Liver (tissue), 3 donors: ENCODE data around the gene PLA2G4D.

Experiments
- EGR1 ChIP-seq, 2 donors: IDR thresholded peaks; 2 replicates each; pipeline ENCODE4 v1.6.1; 2016 to 2018; ENCODE audit warnings: antibody characterized with exemption in 2 of 2, low read depth in 2 of 2
- GABPA ChIP-seq, 2 donors: IDR thresholded peaks in 1 of 2; conservative IDR thresholded peaks in 1 of 2; 2 replicates each; pipeline ENCODE4 v1.6.1; 2016; ENCODE audit warnings: antibody characterized with exemption in 2 of 2, mild to moderate bottlenecking in 1 of 2, moderate library complexity in 1 of 2
- JUND ChIP-seq, 2 donors: IDR thresholded peaks; 2 replicates each; pipeline ENCODE4 v1.6.1; 2016; ENCODE audit warnings: antibody characterized with exemption in 2 of 2
- RAD21 ChIP-seq, 2 donors: IDR thresholded peaks; 2 replicates each; pipeline ENCODE4 v1.6.1; 2016; ENCODE audit warnings: antibody characterized with exemption in 2 of 2, mild to moderate bottlenecking in 2 of 2
- RXRA ChIP-seq, 2 donors: IDR thresholded peaks; 2 replicates each; pipeline ENCODE4 v1.6.1; 2017 to 2018; ENCODE audit warnings: antibody characterized with exemption in 2 of 2, mild to moderate bottlenecking in 1 of 2
- TF ChIP-seq, protein P1 (sequence below): fragments of 150-350 bp; IDR thresholded peaks from 2 replicates; pipeline ENCODE4 v1.5.1; 2017; ENCODE audit warnings: improper control_type of control experiment, low read depth, low read length; ENCODE audit not compliant: missing input control
- TF ChIP-seq, protein P2 (sequence below): IDR thresholded peaks from 2 replicates; pipeline ENCODE4 v1.6.1; 2016; ENCODE audit warnings: antibody characterized with exemption
- TF ChIP-seq, protein P3 (sequence below): IDR thresholded peaks from 2 replicates; pipeline ENCODE4 v1.6.1; 2016; ENCODE audit warnings: antibody characterized with exemption
- donor health status: healthy.
- donor health status: healthy.

DNA sequence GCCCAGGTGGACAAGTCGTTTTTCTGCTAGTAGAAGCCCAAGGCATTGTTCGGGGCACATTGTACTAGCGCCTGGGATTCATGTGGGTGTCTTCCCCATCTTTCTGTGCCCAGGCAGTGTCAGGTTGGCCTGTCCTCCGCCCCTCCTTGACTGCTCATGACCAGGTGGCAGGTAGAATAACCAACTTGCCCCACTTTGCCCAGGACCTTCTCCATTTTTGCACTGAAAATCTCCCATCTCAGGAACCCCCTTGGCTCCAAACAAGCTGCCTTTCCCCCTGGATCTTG is 33.9 kb downstream of the PLA2G4D start:
- TF ChIP-seq, protein P1, sequence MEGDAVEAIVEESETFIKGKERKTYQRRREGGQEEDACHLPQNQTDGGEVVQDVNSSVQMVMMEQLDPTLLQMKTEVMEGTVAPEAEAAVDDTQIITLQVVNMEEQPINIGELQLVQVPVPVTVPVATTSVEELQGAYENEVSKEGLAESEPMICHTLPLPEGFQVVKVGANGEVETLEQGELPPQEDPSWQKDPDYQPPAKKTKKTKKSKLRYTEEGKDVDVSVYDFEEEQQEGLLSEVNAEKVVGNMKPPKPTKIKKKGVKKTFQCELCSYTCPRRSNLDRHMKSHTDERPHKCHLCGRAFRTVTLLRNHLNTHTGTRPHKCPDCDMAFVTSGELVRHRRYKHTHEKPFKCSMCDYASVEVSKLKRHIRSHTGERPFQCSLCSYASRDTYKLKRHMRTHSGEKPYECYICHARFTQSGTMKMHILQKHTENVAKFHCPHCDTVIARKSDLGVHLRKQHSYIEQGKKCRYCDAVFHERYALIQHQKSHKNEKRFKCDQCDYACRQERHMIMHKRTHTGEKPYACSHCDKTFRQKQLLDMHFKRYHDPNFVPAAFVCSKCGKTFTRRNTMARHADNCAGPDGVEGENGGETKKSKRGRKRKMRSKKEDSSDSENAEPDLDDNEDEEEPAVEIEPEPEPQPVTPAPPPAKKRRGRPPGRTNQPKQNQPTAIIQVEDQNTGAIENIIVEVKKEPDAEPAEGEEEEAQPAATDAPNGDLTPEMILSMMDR: no peak
- TF ChIP-seq EGR1 (IDR thresholded peaks at IDR 0.05; ENCODE audit: low read depth in 2 of 2) (no peak), RXRA (IDR thresholded peaks at IDR 0.05) (no peak), GABPA (IDR thresholded peaks at IDR 0.05 in 1 of 2, conservative IDR thresholded peaks at IDR 0.05 in 1 of 2) (no peak), RAD21 (IDR thresholded peaks at IDR 0.05) (no peak), JUND (IDR thresholded peaks at IDR 0.05) (no peak)
- TF ChIP-seq, protein P2, sequence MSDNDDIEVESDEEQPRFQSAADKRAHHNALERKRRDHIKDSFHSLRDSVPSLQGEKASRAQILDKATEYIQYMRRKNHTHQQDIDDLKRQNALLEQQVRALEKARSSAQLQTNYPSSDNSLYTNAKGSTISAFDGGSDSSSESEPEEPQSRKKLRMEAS: no peak
- TF ChIP-seq, protein P3, sequence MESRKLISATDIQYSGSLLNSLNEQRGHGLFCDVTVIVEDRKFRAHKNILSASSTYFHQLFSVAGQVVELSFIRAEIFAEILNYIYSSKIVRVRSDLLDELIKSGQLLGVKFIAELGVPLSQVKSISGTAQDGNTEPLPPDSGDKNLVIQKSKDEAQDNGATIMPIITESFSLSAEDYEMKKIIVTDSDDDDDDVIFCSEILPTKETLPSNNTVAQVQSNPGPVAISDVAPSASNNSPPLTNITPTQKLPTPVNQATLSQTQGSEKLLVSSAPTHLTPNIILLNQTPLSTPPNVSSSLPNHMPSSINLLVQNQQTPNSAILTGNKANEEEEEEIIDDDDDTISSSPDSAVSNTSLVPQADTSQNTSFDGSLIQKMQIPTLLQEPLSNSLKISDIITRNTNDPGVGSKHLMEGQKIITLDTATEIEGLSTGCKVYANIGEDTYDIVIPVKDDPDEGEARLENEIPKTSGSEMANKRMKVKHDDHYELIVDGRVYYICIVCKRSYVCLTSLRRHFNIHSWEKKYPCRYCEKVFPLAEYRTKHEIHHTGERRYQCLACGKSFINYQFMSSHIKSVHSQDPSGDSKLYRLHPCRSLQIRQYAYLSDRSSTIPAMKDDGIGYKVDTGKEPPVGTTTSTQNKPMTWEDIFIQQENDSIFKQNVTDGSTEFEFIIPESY: no peak
